ENCODE results near the gene MYOZ2.

The MYOZ2 gene

DNA sequence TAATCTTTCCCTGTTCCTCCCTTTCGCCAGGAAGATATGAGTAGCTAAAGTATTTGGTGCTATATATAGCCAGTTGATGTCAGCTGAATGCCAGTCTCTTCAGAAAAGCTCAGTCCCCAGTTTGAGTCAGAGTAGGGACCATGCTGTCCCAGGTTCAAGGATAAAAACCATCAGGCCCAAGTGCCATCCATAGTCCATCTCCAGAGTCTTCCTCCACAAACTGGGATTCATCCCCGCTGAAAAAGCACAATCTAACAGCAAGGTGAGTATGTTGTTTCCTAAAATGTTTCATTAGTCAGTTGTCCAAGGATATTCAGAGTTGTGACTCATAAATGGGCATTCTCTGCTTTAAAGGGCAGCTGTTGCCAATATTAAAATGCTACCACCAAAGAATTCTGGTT, at the start of gene MYOZ2:
Gene MYOZ2, plus strand, starts transcription at position 112 of the 401 bp plus-strand sequence. CDS start 694 bp downstream, outside the sequence.
- H3K27ac Mint-ChIP-seq, result no peak within 1 kb of the TSS
- no peaks in the 10 kb centered on the region for H3K27me3 Mint-ChIP-seq (ENCODE audit: low read depth)
- peaks cover 6% of the 10 kb centered on the region for H3K4me1 Mint-ChIP-seq (ENCODE audit: low read depth)
- H3K4me3 Mint-ChIP-seq, result no peak within 1 kb of the TSS
- H3K36me3 Mint-ChIP-seq (ENCODE audit: low read depth), result no peaks in the 10 kb centered on the region
- no peaks in the 10 kb centered on the region for H3K9me3 Mint-ChIP-seq

DNA sequence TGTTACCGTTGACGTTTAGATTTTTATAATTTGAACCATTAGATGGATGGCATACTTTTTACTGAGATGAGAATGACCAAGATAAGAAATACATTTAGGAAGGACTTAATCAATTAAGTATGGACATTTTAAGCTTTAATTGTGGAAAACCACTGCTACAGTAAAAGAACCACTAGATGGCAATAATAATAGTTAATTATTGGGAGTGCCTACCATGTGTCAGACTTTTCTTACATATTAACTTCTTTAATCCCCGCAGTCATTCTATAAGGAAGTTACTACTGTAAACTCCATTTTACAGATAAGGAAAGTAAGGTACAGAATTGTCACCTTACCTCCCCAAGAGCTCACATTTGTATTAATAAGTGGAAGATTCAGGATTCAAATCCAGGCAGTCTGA, 48.5 kb upstream of the MYOZ2 start:
- Mint-ChIP-seq H3K27ac (no peak overlapping the region), H3K9me3 (no peaks in the 10 kb centered on the region), H3K36me3 (ENCODE audit: low read depth) (no peaks in the 10 kb centered on the region), H3K4me1 (ENCODE audit: low read depth) (no peaks in the 10 kb centered on the region), H3K4me3 (no peak overlapping the region), H3K27me3 (ENCODE audit: low read depth) (peaks cover 16% of the 10 kb centered on the region)

DNA sequence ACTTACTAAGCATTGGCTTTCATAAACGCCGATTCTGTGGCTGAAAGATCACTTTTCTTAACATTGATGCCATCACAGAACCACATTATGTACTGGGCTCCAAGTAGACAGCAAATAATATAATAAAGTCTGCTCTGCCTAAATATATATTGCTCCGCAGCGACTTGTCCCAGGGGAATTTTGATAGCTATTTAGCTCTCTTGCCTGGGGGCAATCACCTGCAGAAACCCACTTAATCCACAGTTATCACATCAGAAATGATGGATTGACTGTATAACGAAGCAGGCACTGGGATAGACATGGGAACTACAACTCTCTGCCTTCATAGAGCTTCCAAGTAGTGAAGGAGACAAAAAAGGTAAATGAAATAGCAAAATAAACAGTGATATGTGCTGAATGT, 48.0 kb upstream of the MYOZ2 start:
- no peak overlapping the region for H3K27ac Mint-ChIP-seq
- no peak overlapping the region for H3K4me3 Mint-ChIP-seq
- peaks cover 16% of the 10 kb centered on the region for H3K27me3 Mint-ChIP-seq (ENCODE audit: low read depth)
- H3K4me1 Mint-ChIP-seq (ENCODE audit: low read depth), result no peaks in the 10 kb centered on the region
- H3K9me3 Mint-ChIP-seq, result no peaks in the 10 kb centered on the region
- H3K36me3 Mint-ChIP-seq (ENCODE audit: low read depth), result no peaks in the 10 kb centered on the region

DNA sequence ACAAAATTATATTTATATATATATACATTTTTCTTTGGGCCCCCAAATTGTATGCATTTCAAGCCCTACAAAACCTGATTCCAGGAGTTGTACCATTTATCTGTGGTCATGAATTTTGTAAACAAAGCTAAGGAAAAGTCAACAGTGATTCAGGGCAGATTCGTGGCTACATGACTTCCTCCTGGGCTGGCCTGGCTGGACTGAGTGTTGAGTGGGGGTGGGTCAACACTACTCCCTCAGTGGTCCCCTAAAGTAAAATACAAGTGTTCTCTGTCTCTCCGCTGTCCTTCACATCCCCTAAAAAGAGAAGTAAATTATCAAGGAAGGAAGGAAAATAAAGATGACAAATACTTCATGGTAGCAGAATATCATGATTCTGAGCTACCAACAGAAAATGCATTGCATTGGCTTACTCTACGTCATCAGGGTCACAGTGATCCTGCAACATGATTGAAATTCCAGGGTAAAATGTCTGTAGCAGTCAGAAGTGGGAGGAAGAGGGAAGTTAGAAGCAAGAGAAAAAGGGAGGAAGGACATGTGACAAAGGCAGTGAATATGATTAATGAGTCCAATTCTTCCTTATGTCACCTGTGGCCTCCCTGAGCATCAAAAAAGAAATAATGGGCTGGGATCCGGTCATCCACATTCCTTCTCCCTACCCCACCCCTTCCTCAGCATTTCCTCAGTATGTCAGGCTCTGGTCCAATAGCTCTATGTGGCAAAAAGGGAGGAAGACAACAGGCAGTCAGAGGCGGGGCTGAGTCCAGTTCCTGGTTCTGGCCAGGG, 42.4 kb upstream of the MYOZ2 start:
- H3K27me3 Mint-ChIP-seq (ENCODE audit: low read depth), result peaks cover 22% of the 10 kb centered on the region
- H3K4me1 Mint-ChIP-seq (ENCODE audit: low read depth), result peaks cover 2% of the 10 kb centered on the region
- H3K27ac Mint-ChIP-seq, result no peak overlapping the region
- H3K9me3 Mint-ChIP-seq, result no peaks in the 10 kb centered on the region
- H3K4me3 Mint-ChIP-seq, result no peak overlapping the region
- H3K36me3 Mint-ChIP-seq (ENCODE audit: low read depth), result no peaks in the 10 kb centered on the region

DNA sequence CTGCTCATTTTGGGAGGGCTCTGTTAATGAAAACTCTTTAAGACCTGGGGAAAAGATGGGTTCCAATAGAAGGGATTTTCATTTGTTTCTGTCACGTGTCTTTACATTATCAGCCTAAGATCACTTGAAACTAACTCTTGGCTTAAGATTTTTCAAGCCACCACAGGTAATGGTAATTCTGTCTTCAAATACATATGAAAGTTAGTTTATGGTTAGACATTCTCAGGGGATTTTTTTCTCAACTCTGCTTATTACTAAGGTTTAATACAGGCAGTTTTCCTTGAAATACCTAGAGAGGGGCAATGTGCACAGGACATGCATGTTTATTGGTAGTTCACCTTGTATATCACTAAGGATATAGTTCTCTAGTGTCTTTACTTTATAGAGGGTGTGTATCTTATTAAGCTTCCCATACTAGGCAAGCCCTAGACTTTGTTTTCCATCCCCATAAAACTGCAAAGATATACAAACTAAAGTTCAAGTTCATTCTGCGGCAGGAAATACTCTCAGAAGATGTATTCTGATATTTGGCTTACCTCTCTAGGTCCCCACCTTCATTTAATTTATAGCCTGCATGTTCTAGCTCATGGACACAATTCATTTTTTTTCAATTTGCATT, 38.2 kb upstream of the MYOZ2 start:
- Mint-ChIP-seq H3K36me3 (ENCODE audit: low read depth) (no peaks in the 10 kb centered on the region), H3K9me3 (no peaks in the 10 kb centered on the region), H3K27ac (no peak overlapping the region), H3K4me1 (ENCODE audit: low read depth) (peaks cover 2% of the 10 kb centered on the region), H3K4me3 (no peak overlapping the region), H3K27me3 (ENCODE audit: low read depth) (peaks cover 7% of the 10 kb centered on the region)

DNA sequence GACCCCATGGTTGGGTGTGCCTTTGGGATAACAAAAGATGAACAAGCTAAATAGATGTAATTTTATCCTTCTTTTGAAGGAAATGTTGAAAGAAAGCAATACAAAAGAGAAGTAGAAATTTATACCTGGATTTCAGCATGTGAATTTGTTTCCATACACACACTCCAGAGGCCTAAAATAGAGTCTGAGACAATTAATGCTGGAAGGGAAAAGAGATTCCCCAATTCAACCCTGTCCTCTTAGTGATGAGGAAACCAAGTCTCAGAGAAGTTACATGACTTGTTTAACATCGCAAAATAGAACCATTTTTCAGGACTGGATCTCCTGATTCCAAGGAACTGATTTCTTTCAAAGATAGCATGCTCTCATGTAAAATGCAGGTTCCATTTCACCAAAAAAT, 37.3 kb upstream of the MYOZ2 start:
- Mint-ChIP-seq H3K27ac (no peak overlapping the region), H3K9me3 (no peaks in the 10 kb centered on the region), H3K4me3 (no peak overlapping the region), H3K27me3 (ENCODE audit: low read depth) (peaks cover 7% of the 10 kb centered on the region), H3K4me1 (ENCODE audit: low read depth) (peaks cover 2% of the 10 kb centered on the region), H3K36me3 (ENCODE audit: low read depth) (no peaks in the 10 kb centered on the region)

DNA sequence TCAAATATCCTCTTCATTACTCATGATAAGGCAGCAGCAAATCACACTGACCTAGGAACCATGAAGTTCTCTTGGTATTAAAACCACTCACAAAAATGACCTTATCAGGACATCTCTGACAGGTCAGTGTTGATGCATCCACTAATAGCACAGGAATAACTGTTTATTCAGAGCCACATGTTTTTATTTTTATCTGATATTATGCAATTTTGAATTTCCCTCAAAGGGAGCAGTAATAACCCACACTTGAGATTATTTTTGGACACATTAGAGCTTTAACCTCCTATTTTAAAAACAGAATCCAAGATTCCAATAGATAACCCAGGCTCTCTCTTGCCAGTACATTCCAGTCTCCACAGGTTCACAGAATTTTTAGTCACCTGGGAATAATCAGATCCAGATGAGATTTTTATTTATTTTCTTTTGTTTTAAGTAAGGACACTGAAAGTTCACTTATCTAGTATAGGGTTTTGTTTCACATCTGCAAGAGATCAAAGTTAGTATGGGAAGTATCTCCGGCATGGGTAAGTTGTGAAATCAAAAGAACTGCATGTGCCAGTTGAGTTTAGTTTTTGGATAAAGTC, 36.3 kb upstream of the MYOZ2 start:
- no peaks in the 10 kb centered on the region for H3K36me3 Mint-ChIP-seq (ENCODE audit: low read depth)
- H3K9me3 Mint-ChIP-seq, result no peaks in the 10 kb centered on the region
- H3K27me3 Mint-ChIP-seq (ENCODE audit: low read depth), result peaks cover 7% of the 10 kb centered on the region
- no peak overlapping the region for H3K27ac Mint-ChIP-seq
- peaks cover 2% of the 10 kb centered on the region for H3K4me1 Mint-ChIP-seq (ENCODE audit: low read depth)
- H3K4me3 Mint-ChIP-seq, result no peak overlapping the region

DNA sequence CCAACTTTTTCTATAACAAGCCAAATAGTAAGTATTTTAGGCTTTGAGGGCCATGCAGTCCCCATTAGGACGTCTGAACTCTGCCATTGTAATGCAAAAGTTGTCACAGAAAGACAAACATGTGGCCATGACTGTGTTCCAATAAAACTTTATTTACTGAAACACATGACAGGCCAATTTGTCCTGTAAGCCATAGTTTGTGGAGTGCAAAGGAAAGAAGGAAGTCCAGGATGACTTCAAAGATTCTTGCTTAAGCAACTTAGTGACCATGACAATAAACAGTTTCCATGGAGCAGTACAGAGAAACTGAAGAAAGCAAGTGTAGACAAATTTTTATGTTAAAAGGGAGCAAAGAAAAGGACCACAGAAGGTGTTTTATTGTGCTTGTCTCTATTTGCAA, 35.0 kb upstream of the MYOZ2 start:
- H3K4me3 Mint-ChIP-seq, result no peak overlapping the region
- H3K4me1 Mint-ChIP-seq (ENCODE audit: low read depth), result peaks cover 2% of the 10 kb centered on the region
- H3K36me3 Mint-ChIP-seq (ENCODE audit: low read depth), result no peaks in the 10 kb centered on the region
- no peaks in the 10 kb centered on the region for H3K9me3 Mint-ChIP-seq
- H3K27me3 Mint-ChIP-seq (ENCODE audit: low read depth), result no peaks in the 10 kb centered on the region
- H3K27ac Mint-ChIP-seq, result no peak overlapping the region

DNA sequence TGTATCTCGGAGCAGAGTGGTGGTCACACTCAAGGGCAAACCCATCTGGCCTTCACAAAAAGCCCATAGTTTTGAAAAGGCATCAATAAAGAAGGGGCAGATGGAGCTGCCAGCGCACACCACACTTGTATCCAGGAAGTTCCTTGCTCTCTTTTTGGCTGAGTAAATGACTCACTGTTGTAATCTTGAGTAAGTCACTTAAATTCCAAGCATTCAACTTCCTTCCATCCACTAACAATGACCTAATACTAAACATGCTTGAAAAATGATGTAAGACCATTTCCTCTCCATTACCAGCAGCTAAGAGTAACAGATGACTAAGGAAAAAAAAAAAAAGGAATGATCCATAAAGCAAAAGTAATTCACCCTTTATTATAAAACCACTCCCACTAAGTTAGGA, 32.4 kb upstream of the MYOZ2 start:
- Mint-ChIP-seq H3K9me3 (no peaks in the 10 kb centered on the region), H3K27me3 (ENCODE audit: low read depth) (no peaks in the 10 kb centered on the region), H3K4me3 (no peak overlapping the region), H3K27ac (no peak overlapping the region), H3K36me3 (ENCODE audit: low read depth) (no peaks in the 10 kb centered on the region), H3K4me1 (ENCODE audit: low read depth) (no peaks in the 10 kb centered on the region)

DNA sequence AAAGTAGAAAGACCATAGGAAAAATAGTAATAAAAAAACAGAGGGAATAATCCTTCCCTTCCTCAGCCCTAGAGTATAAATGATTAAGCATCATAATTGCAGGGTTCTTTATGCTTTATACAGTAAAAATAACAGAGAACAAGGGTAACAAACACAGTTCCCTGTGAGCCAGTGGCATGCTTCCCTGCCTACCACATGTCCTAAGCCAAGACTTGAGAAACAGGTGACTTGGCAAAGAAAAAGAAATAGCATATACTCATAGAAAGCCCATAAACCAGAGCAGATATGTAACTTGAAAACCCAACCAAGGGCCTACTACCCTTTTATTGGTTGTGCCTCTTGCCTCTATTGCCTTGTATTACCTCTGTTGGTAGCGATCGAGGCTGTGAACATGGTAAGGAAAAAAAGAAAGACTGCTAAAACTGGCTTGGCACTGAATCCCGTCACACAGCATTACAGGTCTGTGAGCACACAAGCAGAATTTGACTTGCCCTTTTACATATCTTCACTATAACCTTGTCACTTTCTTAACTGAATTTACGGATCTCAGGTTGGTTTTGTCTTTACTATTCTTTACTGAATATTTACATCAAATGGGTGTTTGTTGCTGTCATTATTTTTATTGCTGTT, 30.9 kb upstream of the MYOZ2 start:
- no peak overlapping the region for H3K27ac Mint-ChIP-seq
- H3K4me1 Mint-ChIP-seq (ENCODE audit: low read depth), result no peaks in the 10 kb centered on the region
- H3K36me3 Mint-ChIP-seq (ENCODE audit: low read depth), result no peaks in the 10 kb centered on the region
- no peaks in the 10 kb centered on the region for H3K9me3 Mint-ChIP-seq
- no peak overlapping the region for H3K4me3 Mint-ChIP-seq
- no peaks in the 10 kb centered on the region for H3K27me3 Mint-ChIP-seq (ENCODE audit: low read depth)

DNA sequence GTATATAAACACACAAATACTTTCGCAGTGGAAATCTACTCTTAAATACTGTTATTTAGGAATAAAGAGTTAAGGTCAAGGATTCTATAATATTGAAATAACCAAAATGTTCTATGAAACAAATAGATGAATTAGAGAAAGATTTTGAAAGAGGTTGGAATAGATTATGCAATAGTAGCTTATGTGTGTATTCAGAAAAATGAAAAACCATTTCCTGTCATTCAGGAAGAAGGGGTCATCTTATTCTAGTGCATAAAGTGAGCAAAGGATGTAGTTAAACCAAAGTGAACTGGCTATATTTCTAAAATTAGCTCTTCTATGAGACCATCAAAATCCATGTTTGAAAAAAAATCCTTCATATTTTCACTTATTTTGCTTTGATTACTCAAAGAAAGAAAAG, 30.0 kb upstream of the MYOZ2 start:
- Mint-ChIP-seq H3K4me3 (no peak overlapping the region), H3K27me3 (ENCODE audit: low read depth) (no peaks in the 10 kb centered on the region), H3K9me3 (no peaks in the 10 kb centered on the region), H3K27ac (no peak overlapping the region), H3K36me3 (ENCODE audit: low read depth) (no peaks in the 10 kb centered on the region), H3K4me1 (ENCODE audit: low read depth) (no peaks in the 10 kb centered on the region)

DNA sequence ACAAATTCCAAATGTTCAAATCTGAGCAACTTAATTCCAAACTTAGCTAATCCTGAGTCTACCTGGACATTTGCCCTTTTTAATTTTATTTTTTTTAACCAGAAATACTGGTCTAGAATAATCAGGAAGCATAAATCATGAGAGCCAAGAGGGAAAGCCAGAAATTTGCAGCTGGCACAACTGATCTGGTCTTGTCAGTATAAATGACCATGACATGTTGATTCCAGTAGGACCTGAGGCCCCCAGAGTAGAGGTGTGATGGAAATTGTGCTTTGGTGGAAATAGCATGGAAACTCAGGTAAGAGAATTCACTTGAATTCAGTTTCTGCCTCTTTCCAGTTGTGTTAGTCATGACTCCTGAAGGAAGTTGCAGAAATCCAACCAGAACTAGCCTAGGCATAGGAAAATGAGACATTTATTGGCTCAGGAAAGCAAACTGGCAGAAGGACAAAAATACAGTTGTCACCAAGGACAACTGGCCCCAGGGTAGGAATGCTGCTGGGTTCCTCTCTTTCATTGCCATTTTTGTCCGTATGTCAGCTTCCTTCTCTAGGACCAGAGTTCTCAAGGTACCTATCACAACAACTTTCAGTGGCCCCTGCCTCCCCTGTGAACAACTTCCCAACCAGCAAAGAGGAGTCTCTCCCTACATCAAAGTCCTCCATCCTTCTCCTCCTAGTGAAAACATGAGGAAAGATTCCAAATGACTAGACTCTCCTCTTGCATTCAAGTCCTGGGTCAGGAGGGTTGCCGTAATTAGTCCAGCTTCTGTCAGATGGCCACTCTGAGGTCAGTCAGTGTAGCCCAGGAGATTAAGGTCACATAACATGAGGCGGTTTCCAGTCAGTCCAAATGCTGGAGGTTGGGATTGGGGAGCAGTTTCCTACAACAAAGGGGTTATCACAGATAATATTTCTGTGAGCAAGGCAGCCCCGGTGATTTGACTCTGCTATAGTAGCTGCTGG, 29.3 kb upstream of the MYOZ2 start:
- H3K4me3 Mint-ChIP-seq, result no peak overlapping the region
- H3K27ac Mint-ChIP-seq, result no peak overlapping the region
- no peaks in the 10 kb centered on the region for H3K4me1 Mint-ChIP-seq (ENCODE audit: low read depth)
- no peaks in the 10 kb centered on the region for H3K36me3 Mint-ChIP-seq (ENCODE audit: low read depth)
- H3K27me3 Mint-ChIP-seq (ENCODE audit: low read depth), result no peaks in the 10 kb centered on the region
- no peaks in the 10 kb centered on the region for H3K9me3 Mint-ChIP-seq

DNA sequence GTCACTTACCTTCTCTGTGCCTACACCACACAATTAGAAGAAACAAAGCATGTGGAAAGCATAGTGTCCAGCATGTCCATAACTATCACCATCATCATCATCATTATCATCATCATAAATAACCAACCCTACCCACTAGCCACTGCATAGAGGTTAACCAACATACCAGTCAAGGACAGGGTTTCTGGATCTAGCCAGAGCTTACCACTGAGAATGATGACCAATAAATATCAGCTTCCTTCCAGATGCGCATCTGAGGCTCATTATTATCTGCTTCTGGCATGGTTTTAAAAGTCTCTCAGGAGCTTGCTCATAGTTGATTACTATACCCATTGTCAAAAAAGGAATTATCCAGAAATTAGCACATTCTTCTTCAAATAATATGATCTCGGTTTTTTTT, 25.5 kb upstream of the MYOZ2 start:
- Mint-ChIP-seq H3K27me3 (ENCODE audit: low read depth) (peaks cover 3% of the 10 kb centered on the region), H3K27ac (no peak overlapping the region), H3K4me3 (no peak overlapping the region), H3K9me3 (no peaks in the 10 kb centered on the region), H3K4me1 (ENCODE audit: low read depth) (peaks cover 3% of the 10 kb centered on the region), H3K36me3 (ENCODE audit: low read depth) (no peaks in the 10 kb centered on the region)

DNA sequence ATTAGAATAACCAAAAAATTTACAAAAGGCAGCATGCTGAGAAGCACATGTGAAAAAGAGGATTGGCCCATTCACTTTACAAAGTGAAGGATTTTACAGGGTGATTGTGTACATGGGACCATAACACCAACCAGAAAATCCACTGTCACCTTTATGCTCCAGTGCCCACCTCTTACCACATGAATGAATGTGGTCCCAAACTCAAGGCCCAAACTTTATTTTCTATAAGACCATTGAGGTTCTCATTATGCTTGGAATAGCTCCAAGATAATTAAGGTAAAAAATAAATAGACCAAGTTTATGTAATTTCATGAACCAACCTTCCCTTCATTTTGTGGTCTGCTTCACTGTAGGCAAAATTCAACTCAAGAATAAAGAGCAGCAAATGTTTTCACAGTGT, 24.3 kb upstream of the MYOZ2 start:
- Mint-ChIP-seq H3K4me1 (ENCODE audit: low read depth) (peaks cover 3% of the 10 kb centered on the region), H3K36me3 (ENCODE audit: low read depth) (no peaks in the 10 kb centered on the region), H3K4me3 (no peak overlapping the region), H3K9me3 (no peaks in the 10 kb centered on the region), H3K27me3 (ENCODE audit: low read depth) (peaks cover 3% of the 10 kb centered on the region), H3K27ac (no peak overlapping the region)

Data from T-helper 1 cell treated with Interleukin-12 subunit alpha and Interleukin-12 subunit beta and Interleukin-4 antibody, amounts not matched to agents 30 μg/mL and 1 μg/mL, for 36 hours (primary cell).